SW480 (cell line): Measurements from ENCODE around the gene ARHGAP15.

Experiments
- DNase-seq: peaks from one replicate; pipeline ENCODE4 v3.0.0-alpha.2; 2016; ENCODE audit warnings: low spot score

ARHGAP15 gene

DNA sequence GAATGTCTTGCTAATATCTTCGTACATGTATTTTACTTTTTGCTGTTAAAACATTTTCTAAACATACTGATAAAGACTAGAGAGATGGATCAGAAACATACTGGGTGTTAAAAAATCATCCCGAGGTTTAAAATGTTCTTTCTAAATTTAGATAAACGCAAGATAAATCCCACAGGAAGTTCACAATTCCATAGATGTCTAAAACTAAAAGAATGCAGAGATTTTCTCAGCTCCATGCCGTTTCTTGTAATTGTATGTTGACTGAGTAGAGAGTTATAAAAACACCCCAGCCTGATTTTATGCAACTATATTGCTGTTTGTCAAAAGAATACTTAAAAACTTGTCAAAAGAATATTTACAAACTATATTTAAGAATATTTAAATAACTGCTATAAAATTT, 455.7 kb downstream of the ARHGAP15 start:
- DNase-seq, result no peak

DNA sequence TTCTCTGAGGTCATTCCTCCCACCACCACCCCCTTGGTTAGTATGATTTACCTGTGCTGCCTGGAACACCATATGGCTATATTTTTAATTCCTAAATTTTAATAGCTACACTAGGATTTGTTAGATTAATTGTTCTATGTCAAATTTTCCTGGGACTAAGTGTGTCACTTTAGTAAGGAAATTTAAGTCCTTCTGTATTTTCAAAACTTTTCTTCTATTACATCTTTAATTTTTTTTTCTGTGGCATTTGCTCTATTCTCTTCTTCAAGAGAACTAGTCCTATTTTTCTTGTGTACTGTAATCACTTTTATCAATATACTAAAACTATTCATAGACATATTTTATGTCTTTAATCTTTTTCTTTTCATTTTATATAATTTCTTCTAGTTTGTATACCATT, 456.9 kb downstream of the ARHGAP15 start:
- no peak for DNase-seq

DNA sequence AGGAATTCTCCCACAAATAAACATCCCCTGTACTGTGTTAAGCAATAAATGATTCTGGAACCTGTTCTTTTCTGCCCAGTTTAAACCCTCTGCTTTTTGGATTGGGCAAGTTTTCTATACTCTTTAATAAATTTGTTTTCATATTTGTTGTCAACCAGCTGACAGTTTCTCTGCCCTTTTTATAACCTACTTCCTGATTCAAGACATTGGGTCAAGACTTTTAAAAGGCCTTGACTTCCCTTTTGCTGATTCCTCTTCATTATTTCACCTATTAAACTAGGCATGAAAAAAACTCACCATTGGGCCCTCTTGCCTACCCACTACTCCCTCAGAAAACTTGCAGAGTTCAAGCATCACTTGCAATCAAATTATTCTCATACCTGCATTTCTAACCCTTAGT, 459.5 kb downstream of the ARHGAP15 start:
- DNase-seq, result no peak

DNA sequence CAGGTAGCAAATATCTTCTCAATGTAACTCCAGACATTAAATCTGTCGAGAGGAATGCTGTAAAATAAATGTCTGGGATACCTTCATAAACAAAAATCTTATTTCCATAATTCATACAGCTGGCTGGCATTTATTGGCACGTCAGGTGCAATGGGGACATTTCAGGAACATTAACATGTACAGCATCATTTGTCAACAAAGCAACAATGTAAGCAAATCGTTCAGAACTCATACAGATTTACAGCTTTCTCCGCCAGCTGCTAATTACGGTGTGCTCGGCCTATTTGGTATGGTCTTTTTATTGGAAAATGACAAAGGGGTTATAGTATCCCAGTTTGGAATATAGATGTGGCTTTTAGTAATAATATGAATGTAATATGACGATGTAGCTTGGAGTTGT, 464.9 kb downstream of the ARHGAP15 start:
- no peak for DNase-seq

DNA sequence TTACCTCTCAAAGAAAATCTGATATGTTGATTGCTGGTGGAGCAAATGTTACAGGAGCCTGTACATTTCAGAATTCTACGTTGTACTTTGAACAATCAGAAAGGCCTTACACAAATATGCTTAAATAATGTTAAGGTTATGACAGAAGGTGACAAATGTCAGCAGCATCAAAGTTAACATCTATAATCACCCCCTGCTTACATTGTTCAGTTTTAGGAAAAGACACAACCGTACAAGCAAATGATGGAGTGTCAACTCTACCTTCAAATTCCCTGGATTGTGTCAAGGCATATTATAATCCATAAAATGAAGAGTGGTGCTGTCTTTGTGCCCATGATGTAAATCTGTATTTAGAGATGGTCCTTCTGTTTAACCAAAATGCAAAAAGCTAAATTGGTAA, 465.5 kb downstream of the ARHGAP15 start:
- DNase-seq, result no peak

DNA sequence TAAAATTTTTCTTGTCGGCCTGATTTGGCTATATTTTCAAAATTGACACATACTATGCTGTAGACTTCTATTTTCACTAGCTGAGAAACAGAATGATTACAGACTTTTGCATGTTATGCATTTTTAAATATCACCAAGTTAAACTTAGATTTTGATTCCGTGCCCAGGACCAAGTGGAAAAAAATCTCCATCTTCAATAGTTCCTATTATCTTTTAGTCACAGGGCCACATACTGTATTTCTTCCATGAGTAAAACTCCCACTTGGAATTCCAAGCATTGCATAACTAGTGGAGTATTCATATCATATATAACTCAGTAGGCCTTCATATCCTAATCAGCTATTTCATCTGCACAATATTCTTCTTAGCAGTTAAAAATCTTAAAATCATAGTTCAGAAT, 470.9 kb downstream of the ARHGAP15 start:
- no peak for DNase-seq

DNA sequence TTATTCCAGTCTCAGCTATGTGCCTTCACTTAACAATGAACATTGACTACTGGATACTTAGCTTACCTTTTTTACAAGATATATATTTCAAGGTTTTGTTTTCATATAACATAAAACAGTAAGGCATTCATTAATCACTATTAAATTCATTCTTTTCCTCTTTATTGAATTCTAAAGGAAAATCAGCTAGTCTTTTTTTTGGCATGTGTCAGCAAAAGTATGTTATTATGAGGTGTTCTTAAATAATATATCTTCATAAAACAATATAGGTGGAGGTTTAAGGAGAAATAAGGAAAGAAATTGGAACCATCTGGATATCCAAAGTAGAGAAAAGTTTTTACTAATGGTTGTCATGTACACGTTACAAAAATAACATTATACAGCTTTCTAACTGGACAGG, 472.6 kb downstream of the ARHGAP15 start:
- no peak for DNase-seq

DNA sequence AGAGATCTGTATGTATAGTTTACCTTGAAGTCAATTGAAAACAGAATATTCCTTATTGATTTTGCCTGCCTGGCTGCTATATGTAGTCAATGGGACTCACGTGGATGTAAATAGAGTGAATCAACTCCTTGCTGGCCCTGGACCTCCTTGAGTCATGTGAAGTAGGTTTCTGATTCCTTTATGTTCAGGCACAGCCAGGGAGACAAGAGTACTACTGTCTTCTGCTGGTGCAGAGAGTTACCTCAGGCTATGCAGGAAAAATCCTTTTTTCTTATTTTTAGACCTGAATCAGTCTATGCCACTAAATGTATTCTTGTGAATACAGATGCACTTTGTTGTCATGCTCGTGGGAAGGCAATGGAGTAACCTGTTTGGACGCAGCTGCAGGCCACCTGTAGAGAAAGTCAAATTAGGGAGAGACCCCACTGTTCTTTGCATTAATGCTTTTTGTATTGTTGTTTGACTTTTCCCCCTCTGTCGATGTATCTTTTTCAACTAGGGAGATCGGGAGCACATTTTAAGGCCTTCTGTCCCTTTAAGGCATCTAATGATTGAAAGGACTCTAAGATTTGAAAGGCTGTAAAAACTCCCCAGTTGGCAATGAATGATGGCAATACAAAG, 473.9 kb downstream of the ARHGAP15 start:
- DNase-seq, result no peak

DNA sequence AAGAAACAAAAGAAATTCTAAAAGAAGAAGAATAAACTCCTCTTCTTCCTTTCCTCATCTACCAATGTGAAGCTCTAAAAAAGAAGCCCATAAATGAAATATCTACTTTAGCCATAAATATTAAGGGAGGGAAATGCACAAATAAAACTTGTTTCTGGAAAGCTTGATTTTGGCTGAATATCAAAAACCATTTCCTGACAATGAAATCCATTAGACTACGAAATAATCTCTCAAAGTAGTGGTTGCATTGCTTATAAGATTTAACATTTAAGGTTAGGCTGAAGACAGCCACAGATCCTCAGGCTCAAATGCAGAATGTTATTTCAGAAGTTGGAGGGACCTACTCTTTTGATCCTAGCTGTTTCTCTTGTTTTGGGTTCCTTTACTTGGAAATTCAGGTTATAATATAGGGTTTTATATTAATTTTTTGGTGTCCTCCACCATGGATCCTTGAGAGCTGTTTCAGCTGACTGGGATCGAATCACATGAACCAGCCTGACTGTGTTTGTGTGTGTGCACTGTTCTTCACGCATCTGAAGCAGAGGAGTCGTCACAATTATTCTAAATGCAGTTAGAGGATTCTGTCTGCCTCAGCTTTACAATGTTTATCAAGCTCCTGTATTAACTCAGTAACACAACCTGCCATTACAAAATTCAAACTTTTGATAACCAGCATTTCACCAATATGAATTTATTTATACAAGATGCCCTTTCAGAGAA, 474.8 kb downstream of the ARHGAP15 start:
- no peak for DNase-seq

DNA sequence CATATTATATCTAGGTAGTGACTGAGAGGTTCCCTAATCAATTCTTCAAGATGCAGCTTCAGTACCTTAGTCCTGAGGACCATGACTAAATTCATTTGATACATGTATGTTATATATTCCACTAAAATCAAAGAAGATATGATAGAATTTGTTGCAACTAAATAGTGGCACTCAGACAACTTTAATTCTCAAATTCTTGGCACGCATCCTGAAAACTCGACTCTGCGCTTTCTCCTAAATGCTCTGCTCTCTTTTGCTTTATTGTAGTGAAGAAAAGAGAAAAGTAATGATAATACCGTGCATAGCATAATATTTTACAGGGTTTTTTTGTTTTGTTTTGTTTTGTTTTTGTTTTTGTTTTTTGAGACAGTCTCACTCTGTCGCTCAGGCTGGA, 475.3 kb downstream of the ARHGAP15 start:
- DNase-seq, result no peak

DNA sequence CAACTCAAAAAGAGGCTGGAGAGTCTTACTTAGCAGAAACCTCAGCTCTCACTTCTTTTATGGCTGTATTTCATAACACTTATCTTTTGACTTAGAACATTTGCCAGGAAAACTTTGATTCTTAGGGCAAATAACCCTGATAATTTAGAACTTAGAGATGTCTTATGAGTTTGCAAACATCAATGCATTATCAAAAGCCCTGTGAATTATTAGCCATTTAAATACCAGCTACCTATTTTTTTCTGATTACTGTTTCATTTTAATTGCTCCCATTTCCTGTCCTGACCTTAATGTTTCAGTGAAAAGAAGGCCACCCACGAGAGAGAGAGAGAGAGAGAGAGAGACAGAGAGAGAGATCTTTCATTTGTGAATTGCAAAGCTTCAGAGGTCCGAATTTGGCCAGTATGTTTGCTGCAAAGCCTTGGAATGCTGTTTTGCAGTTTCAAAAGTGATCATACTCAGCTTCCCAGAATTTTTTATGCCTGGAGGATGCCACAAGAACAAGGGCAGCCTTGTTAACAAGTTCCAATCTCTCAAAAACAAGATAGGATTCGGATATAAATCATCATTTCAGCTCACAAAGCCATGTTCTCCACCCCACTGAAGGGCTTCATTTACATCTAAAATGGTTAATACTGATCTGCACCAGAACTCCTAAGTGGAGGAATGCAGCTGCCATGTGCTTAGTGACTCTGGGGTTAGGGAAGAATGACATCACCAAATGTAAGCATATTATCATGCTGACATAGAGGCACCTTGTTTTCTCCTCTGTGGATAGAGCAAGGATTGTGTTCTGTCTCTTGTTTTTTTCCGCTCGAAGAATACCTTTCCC, 478.2 kb downstream of the ARHGAP15 start:
- no peak for DNase-seq

DNA sequence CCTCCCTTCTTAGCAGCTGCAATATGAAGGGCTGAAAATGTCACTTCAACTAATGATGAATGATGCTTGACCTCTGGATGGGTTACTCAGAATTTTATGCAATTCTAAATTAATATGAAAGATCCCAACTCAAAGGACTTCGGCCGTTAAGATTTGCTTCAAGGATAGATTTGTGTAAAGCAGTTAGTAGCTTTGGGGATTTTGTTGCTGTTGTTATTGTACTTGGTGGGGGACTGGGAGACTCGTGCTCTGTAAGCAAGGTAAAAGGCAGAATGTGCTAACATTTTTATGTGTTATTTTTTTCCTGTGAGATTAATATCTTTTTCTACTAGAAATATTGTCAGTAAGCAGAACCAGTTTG, 478.8 kb downstream of the ARHGAP15 start:
- DNase-seq, result no peak

DNA sequence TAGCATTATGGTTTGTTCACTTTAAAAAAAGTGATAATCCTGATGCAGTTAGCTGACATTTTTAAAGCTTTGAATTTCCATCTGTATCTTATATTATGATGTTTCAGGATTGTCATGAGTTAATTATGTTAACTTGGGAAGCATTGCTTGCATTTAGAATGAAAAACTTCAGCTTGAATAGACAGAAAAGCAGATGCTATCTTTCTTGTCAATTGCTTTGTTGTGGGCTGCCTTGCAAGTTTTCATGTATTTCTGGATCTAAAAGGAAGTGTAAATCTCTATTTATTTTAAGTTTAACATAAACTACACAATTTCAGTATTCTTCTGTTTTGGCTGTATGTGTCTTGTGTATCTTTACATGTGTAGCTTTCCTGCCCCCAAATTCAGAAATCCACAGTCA, 479.5 kb downstream of the ARHGAP15 start:
- no peak for DNase-seq

DNA sequence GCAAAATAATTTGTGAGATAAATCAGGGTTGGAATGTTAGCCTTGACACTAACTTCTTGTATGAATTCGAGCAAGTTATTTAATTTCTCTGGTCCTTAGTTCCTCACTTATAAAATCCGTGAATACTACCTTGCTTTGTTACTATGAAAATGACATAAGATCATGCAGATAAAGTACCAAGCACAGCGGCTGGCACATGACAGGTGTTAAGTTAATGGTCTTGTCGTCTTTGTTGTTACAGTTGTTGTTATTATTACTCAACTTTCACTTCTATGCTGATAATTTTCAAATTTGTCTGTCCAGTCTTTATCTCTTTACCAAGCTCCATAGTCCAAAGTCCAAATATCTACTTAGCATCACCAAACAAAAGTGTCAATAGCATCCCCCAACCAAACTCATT, 482.1 kb downstream of the ARHGAP15 start:
- no peak for DNase-seq

DNA sequence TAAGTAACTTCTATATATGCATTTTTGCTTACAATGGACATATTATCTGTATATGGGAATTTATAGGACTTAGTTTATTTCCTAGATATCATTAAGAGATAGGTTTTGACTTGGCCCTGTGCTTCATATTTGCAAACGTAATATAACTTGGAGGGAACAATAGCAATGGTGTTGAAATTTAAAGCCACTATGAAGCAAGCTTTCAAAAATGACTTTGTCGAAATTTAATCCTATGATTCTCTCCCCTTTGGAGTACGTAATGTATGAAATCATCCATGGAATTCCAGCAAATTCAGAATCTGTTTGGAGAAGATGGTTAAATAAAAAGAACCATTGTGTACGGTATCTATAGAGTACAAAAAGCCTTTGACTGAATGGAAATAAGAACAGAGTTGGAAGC, 486.3 kb downstream of the ARHGAP15 start:
- no peak for DNase-seq

DNA sequence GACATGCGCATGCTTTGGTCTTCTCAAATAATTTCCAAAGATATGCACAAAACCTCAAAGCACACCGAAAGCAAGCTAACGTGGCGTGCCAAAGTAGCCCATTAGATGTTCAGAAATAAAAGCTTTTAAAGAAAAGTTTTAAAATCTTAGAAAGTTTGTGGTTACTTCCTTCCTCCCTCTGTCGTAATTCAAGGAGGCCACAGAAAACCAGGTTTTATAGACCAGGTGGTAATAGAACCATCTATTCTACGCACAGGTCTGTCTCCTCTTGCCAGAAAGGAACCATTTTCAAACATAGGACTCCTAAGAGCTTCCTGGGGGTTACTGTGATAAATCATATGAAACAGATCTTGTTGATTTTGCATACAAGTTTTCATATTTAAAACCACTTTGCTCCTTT, 487.2 kb downstream of the ARHGAP15 start:
- DNase-seq, result no peak

DNA sequence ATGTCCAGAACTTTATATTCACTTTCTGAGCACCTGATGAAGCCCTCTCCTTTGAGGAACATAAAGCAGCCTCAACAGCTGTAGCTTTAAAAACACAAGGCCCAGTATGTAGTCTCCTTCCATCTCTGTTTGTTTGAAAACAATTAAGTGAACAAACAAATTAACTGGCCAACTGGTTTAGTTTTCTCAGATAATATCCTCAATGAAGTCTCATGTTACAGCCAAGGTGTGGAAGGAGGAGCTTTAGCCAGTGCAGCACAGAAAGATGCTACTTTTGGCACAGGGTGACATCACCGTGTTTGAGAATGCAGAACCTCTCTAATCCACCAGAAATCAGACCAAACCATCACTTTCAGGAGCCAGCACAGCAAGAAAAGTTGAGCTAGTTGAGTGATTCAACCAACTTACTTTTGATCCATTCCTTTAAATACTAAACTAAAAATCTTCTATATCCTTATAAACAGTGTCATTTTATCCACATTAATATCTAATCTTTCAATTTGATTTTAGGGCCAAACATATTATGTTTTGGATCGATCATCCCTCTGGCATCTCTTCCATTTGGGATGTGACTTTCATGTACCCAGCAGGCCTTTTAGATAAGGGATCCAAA, 488.7 kb downstream of the ARHGAP15 start:
- DNase-seq, result no peak

DNA sequence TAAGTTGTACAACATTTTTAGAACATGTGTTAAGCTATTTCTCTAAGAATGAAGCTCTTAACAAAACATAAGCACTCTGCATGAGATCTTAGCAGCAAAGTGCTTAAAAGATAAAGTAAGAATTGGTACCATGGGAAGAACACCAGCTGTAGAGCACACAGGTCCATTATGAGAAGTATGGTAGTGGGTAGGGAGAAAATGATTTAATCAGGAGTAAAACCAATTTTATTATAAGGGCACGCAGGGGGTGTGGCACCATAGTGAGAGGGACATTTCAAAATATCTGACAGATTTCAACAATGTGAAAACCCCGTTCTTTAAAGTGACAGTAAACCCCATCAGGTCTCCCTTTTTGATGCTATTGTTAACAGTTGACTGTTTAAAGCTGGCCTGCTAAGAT, 492.9 kb downstream of the ARHGAP15 start:
- no peak for DNase-seq

DNA sequence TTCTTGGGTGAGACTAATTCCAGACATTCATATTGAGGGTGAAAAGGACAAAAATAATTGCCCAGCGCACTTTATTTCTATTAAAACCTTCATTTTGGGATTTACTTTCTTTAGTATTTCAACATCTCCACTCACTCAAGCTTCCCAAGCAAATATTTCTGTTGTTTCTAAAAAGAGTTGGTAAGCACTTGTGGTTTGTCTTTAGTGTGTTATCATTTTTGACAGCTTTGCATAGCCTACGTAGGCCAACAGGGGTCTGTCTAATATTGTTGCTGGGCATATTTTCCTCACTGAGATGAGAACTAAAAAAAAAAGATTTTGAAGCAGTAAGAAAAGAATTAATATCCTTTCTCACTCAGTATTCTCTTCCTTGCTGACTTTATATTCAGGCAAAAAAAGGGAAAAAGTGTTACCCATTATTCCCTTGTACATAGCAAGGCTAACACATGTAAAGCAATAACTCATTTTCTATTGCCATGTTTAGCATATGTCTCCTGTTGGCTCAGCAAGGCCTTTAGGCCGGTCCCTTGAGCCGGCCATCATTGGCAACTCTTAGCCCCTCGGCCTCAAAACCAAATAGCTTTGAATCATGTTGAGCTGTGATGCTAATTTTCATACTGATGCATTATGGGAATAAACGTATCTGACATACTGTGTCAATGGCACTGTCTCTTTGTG, 494.2 kb downstream of the ARHGAP15 start:
- DNase-seq, result no peak

DNA sequence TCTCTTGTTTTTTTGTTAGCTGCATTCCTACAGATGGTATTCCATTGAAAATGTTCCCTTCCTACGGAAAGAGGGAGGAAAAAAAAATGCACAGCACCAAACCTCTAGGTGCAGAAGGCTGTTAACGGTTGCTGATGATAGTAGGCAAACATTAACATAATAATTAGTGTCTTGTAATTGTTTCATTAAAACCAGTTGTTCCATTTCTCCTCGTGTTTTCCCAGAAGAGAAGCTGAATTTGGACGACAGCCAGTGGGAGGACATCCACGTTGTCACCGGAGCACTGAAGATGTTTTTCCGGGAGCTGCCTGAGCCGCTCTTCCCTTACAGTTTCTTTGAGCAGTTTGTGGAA, 494.7 kb downstream of the ARHGAP15 start:
- DNase-seq, result no peak

DNA sequence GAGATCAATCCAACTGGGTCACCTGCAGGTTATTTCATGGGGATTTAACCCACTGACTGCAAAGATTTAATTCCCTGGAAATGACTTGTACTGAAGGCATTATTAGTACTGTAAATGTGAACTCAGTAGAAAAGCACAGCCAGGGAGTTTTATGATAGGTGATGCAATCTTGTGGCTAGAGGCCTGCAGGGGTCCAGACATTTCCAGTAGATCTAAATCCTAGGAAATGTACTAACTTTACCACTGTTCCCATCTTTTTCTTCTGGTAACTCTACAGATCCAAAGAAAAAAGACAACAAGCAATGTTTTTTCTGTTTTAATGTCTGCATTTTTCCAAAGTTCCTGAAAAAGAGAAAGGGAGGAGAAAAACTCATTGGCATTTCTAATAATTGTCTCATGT, 500.1 kb downstream of the ARHGAP15 start:
- DNase-seq, result peak; percentile 3

DNA sequence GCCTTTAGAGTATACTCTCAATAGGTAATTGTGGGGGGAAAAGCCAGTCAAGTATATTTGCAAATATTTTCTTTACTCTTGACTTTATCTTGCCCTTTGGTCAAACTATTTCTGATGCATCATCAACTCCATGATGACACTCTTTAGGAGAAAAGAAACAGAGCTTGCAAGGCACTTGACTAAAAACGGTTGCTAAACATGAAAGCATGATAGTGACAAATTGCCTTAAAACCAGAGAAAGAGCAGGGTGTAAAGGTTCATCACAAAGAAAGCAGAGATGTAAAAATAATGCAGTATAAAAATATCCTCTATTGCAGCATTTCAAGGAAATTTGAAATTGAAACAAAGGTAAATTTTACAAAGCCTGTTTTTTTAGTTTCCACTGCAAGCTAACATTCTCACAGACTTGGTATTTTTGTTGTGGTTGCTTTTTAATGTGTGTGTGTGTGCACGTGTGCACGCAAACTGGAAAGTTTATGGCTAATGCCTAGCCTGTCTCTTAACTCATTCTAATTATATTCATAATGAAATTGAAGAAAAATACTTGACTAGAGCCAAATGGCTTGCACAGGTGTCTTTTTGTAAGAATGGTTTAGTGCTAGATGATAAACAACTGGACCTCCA, 503.6 kb downstream of the ARHGAP15 start:
- no peak for DNase-seq
